ENCODE data around the gene KLK5. TPM values are rescaled to one million over a fixed set of nuclear protein-coding genes. Genes with fewer than 3 reads are reported as not detected.
"Not testable (repeated sequence)": the region's sequence is repeated elsewhere in the genome, so short reads cannot be mapped to it uniquely, and the experiment has no call there.

The KLK5 gene
- total and polyA plus RNA-seq, 4 donors: 0.44 to 2.5 (median 0.86) TPM

- no peak for DNase-seq (ENCODE audit: low read depth in 4 of 6, low spot score in 6 of 6)
- Histone ChIP-seq H3K9me3 (ENCODE audit: control insufficient read depth, insufficient read depth, low read length) (no peaks in the 10 kb centered on the region), H3K36me3 (ENCODE audit: control insufficient read depth, insufficient read depth, low read length) (no peaks in the 10 kb centered on the region), H3K27ac (ENCODE audit: low read depth, low read length) (no peak overlapping the region), H3K27me3 (ENCODE audit: control insufficient read depth, insufficient read depth, low read length) (peaks cover 5% of the 10 kb centered on the region), H3K4me1 (ENCODE audit: control insufficient read depth, insufficient read depth, low read length) (peaks cover 14% of the 10 kb centered on the region), H3K4me3 (ENCODE audit: low read depth, low read length) (no peak overlapping the region)
- 89% methylated on average over 7 of the region's 9 CpGs for WGBS (ENCODE audit: insufficient coverage)
These were observed 20.0 kb upstream of the KLK5 start for GRCh38 chr19:50972795-50973376.

DNA sequence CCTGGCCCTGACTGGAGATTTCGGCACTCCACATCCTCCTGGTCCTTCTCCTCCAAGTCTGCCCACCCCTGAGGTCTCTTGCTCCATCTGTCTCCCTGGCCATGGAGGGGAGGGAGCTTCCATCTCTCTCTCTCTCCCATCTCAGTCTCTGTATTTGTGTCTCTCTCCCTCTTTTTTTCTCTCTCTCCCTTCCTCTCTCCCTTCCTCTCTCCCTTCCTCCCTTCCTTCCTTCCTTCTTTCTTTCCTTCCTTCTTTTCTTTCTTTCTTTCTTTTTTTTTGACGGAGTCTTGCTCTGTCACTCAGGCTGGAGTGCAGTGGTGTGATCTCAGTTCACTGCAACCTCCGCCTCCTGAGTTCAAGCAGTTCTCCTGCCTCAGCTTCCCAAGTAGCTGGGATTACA lies 17.0 kb upstream of the KLK5 start:
- not testable (repeated sequence) for H3K4me3 ChIP-seq (ENCODE audit: low read depth, low read length); H3K36me3 ChIP-seq (ENCODE audit: control insufficient read depth, insufficient read depth, low read length); H3K9me3 ChIP-seq (ENCODE audit: control insufficient read depth, insufficient read depth, low read length); H3K27me3 ChIP-seq (ENCODE audit: control insufficient read depth, insufficient read depth, low read length); DNase-seq (ENCODE audit: low read depth in 4 of 6, low spot score in 6 of 6); H3K27ac ChIP-seq (ENCODE audit: low read depth, low read length)
- whole genome bisulfite sequencing (ENCODE audit: insufficient coverage): 84% methylated on average over 2 of the region's 3 CpGs
- peaks cover 14% of the 10 kb centered on the region for H3K4me1 ChIP-seq (ENCODE audit: control insufficient read depth, insufficient read depth, low read length)

DNA sequence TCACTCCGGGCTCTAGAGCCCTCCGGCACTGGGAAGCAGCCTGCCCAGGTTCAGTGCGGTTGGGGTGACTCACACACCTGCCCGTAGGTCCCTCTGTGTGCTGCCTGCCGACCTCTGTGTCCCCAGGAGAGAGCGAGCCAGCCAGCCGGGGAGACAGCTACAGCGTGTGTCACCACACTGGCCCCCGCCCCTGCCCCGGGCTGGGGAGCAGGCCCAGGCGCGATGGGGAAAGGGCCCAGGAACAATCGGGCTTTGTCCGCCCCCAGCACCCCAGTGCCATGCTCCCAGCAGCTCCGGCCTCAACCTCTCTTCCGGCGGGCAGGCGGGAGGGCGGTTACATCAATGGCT lies 16.5 kb upstream of the KLK5 start, which contains the start of gene KLK6:
Gene KLK6, minus strand, starts transcription at position 179 of the 348 bp plus-strand sequence. CDS start 1,487 bp downstream, outside the sequence.
- WGBS (ENCODE audit: insufficient coverage): 67% methylated on average over 19 of the region's 19 CpGs

GRCh38 chr19:50968716-50969412 lies 16.0 kb upstream of the KLK5 start:
- no peak for DNase-seq (ENCODE audit: low read depth in 4 of 6, low spot score in 6 of 6)
- Histone ChIP-seq H3K9me3 (ENCODE audit: control insufficient read depth, insufficient read depth, low read length) (no peaks in the 10 kb centered on the region), H3K36me3 (ENCODE audit: control insufficient read depth, insufficient read depth, low read length) (no peaks in the 10 kb centered on the region), H3K27ac (ENCODE audit: low read depth, low read length) (no peak overlapping the region), H3K4me1 (ENCODE audit: control insufficient read depth, insufficient read depth, low read length) (peaks cover 14% of the 10 kb centered on the region), H3K27me3 (ENCODE audit: control insufficient read depth, insufficient read depth, low read length) (peaks cover 2% of the 10 kb centered on the region), H3K4me3 (ENCODE audit: low read depth, low read length) (no peak overlapping the region)
- WGBS (ENCODE audit: insufficient coverage): 56% methylated on average over 5 of the region's 7 CpGs

More for the DNA sequence above, 16.5 kb upstream of the KLK5 start, which contains the start of gene KLK6:
- Histone ChIP-seq H3K27me3 (ENCODE audit: control insufficient read depth, insufficient read depth, low read length) (peaks cover 2% of the 10 kb centered on the region), H3K36me3 (ENCODE audit: control insufficient read depth, insufficient read depth, low read length) (no peaks in the 10 kb centered on the region), H3K4me1 (ENCODE audit: control insufficient read depth, insufficient read depth, low read length) (peaks cover 14% of the 10 kb centered on the region), H3K27ac (ENCODE audit: low read depth, low read length) (no peak within 1 kb of the TSS), H3K4me3 (ENCODE audit: low read depth, low read length) (no peak within 1 kb of the TSS), H3K9me3 (ENCODE audit: control insufficient read depth, insufficient read depth, low read length) (no peaks in the 10 kb centered on the region)
- DNase-seq (ENCODE audit: low read depth in 4 of 6, low spot score in 6 of 6): peak in 1 of 6 donors; percentile 25

- no peaks in the 10 kb centered on the region for H3K36me3 ChIP-seq (ENCODE audit: control insufficient read depth, insufficient read depth, low read length)
- 38% methylated on average over 15 of the region's 20 CpGs for WGBS (ENCODE audit: insufficient coverage)
- DNase-seq (ENCODE audit: low read depth in 4 of 6, low spot score in 6 of 6): no peak
- peaks cover 2% of the 10 kb centered on the region for H3K27me3 ChIP-seq (ENCODE audit: control insufficient read depth, insufficient read depth, low read length)
- H3K9me3 ChIP-seq (ENCODE audit: control insufficient read depth, insufficient read depth, low read length): no peaks in the 10 kb centered on the region
- H3K27ac ChIP-seq (ENCODE audit: low read depth, low read length): no peak overlapping the region
- no peak overlapping the region for H3K4me3 ChIP-seq (ENCODE audit: low read depth, low read length)
- H3K4me1 ChIP-seq (ENCODE audit: control insufficient read depth, insufficient read depth, low read length): peaks cover 14% of the 10 kb centered on the region
These were observed 15.3 kb upstream of the KLK5 start for GRCh38 chr19:50967929-50968715.

DNA sequence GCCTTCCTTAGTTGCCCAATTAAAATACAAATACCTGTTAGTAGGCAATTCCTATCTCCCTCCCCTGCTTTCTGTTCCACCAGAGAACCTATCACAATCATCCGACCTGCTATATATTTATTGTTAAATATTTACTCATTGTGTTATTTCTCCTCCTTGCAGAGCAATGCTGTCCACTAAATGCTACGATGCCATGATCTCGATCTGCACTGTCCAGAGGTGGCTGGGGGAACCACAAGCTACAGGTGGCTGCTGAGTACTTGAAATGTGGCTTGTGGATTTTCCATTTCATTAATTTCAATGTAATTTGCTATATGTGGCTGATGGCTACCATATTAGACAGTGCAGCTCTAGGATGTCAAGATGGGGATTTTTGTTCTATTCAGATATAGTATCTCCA lies 11.4 kb upstream of the KLK5 start:
- Histone ChIP-seq H3K4me3 (ENCODE audit: low read depth, low read length) (no peak overlapping the region), H3K9me3 (ENCODE audit: control insufficient read depth, insufficient read depth, low read length) (no peaks in the 10 kb centered on the region), H3K4me1 (ENCODE audit: control insufficient read depth, insufficient read depth, low read length) (peaks cover 9% of the 10 kb centered on the region), H3K27ac (ENCODE audit: low read depth, low read length) (no peak overlapping the region), H3K36me3 (ENCODE audit: control insufficient read depth, insufficient read depth, low read length) (no peaks in the 10 kb centered on the region), H3K27me3 (ENCODE audit: control insufficient read depth, insufficient read depth, low read length) (no peaks in the 10 kb centered on the region)
- DNase-seq (ENCODE audit: low read depth in 4 of 6, low spot score in 6 of 6): no peak
- no CpG with 5 or more reads among the region's 3 CpGs for WGBS (ENCODE audit: insufficient coverage)

DNA sequence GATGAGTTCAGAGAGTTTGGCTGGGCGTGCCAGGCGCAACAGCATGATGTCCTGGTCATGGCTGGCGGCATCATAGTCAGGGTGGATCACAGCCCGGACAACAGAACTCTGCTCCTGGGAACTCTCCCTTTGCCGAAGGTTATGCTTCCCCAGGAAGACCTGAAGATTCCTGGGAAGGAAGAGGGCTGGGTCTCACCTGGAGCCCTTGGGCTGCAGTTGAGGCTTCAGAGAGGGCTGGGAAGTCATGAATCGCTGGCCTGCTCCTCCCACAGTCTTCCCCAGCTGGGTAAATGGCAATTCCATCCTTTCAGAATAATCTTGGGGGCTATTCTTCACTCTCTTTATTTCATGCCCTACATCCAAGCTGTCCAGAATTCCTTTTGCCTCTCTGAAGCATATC lies 10.5 kb upstream of the KLK5 start:
- H3K36me3 ChIP-seq (ENCODE audit: control insufficient read depth, insufficient read depth, low read length): no peaks in the 10 kb centered on the region
- no peak overlapping the region for H3K27ac ChIP-seq (ENCODE audit: low read depth, low read length)
- DNase-seq (ENCODE audit: low read depth in 4 of 6, low spot score in 6 of 6): no peak
- H3K27me3 ChIP-seq (ENCODE audit: control insufficient read depth, insufficient read depth, low read length): no peaks in the 10 kb centered on the region
- no peaks in the 10 kb centered on the region for H3K9me3 ChIP-seq (ENCODE audit: control insufficient read depth, insufficient read depth, low read length)
- no peaks in the 10 kb centered on the region for H3K4me1 ChIP-seq (ENCODE audit: control insufficient read depth, insufficient read depth, low read length)
- WGBS (ENCODE audit: insufficient coverage): 80% methylated on average over 6 of the region's 6 CpGs
- no peak overlapping the region for H3K4me3 ChIP-seq (ENCODE audit: low read depth, low read length)

GRCh38 chr19:50962245-50962644 lies 9.4 kb upstream of the KLK5 start:
- H3K27me3 ChIP-seq (ENCODE audit: control insufficient read depth, insufficient read depth, low read length): no peaks in the 10 kb centered on the region
- no peaks in the 10 kb centered on the region for H3K4me1 ChIP-seq (ENCODE audit: control insufficient read depth, insufficient read depth, low read length)
- no peaks in the 10 kb centered on the region for H3K36me3 ChIP-seq (ENCODE audit: control insufficient read depth, insufficient read depth, low read length)
- H3K27ac ChIP-seq (ENCODE audit: low read depth, low read length): no peak overlapping the region
- no peak for DNase-seq (ENCODE audit: low read depth in 4 of 6, low spot score in 6 of 6)
- no peaks in the 10 kb centered on the region for H3K9me3 ChIP-seq (ENCODE audit: control insufficient read depth, insufficient read depth, low read length)
- 79% methylated on average over 1 of the region's 1 CpG for WGBS (ENCODE audit: insufficient coverage)
- H3K4me3 ChIP-seq (ENCODE audit: low read depth, low read length): no peak overlapping the region

DNA sequence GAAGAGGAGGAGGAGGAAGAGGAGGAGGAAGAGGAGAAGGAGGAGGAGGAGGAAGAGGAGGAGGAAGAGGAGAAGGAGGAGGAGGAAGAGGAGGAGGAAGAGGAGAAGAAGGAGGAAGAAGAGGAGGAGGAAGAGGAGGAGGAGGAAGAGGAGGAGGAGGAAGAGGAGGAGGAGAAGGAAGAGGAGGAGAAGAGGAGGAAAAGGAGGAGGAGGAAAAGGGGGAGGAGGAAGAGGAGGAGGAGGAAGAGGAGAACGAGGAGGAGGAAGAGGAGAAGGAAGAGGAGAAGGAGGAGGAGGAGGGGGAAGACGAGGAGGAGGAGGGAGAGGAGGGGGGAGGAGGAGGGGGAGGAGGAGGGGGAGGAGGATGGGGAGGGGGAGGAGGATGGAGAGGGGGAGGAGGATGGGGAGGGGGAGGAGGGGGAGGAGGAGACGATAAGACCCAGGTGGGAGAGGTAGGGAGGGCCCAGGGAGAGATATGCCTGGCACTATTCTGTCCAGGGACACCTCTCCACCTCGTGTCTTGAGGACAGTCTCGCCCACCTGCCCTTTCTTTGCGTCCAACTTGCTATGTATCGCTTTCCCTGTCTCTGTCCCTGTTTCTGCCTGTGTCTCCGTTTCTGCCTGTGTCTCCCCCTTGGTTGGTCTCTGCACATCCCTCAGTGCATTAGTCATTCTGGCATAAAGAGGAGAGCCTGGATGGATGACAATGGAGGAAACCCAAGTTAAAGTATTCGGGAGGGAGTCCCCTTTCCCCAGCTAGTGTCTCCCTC lies 7.1 kb upstream of the KLK5 start:
- 72% methylated on average over 4 of the region's 9 CpGs for WGBS (ENCODE audit: insufficient coverage)
- no peaks in the 10 kb centered on the region for H3K9me3 ChIP-seq (ENCODE audit: control insufficient read depth, insufficient read depth, low read length)
- no peak for DNase-seq (ENCODE audit: low read depth in 4 of 6, low spot score in 6 of 6)
- no peaks in the 10 kb centered on the region for H3K4me1 ChIP-seq (ENCODE audit: control insufficient read depth, insufficient read depth, low read length)
- H3K4me3 ChIP-seq (ENCODE audit: low read depth, low read length): no peak overlapping the region
- H3K27me3 ChIP-seq (ENCODE audit: control insufficient read depth, insufficient read depth, low read length): no peaks in the 10 kb centered on the region
- H3K27ac ChIP-seq (ENCODE audit: low read depth, low read length): no peak overlapping the region
- H3K36me3 ChIP-seq (ENCODE audit: control insufficient read depth, insufficient read depth, low read length): no peaks in the 10 kb centered on the region

All from spinal cord (tissue), 10 donors.